ENCODE data around the gene DRAXIN.

DNA sequence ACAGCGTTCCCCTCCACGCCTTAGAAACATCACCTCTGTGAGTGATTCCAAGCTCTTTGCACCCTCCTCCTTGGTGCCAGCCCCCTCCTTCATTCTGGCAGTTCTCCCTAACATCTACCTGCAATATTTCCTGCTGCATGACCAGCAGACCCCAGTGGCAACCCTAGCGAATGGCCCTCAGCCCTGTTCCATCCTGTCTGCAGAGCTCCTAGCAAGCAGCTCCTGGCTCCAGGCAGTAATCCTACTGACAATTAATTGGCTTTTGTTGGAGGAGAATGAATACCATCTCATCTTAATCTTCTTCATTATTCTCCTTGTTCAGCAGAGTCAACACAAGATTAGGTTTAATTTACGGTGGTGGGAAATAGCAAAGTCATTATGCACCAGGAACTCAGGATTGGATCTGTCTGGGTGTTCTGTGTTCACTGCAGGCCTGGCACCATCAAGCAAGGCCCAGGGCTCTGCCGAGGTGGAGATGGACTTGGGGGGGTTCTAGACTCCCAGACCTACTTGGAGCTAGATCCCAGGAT lies 49.7 kb upstream of the DRAXIN start:
- TF ChIP-seq ZBTB7A (IDR thresholded peaks at IDR 0.05; ENCODE audit: low read depth): no peak
- no peak for TF ChIP-seq FOXM1 (IDR thresholded peaks at IDR 0.05; ENCODE audit: borderline replicate concordance, low read depth)
- TF ChIP-seq YY1 (IDR thresholded peaks at IDR 0.05; ENCODE audit: low read depth): no peak
- TF ChIP-seq, protein P1, sequence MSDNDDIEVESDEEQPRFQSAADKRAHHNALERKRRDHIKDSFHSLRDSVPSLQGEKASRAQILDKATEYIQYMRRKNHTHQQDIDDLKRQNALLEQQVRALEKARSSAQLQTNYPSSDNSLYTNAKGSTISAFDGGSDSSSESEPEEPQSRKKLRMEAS (IDR thresholded peaks at IDR 0.05): no peak

Measured in Ishikawa (cell line).